Activated CD4-positive, alpha-beta T cell treated with anti-CD3 and anti-CD28 coated beads, Interleukin-10, Interleukin-2, amounts not matched to agents 100 ng/mL and 50 ng/mL, durations not matched to agents 16 hours and 8 hours (primary cell): Measurements from ENCODE around the gene SPOP.
"Not testable (repeated sequence)": the region's sequence is repeated elsewhere in the genome, so short reads cannot be mapped to it uniquely, and the experiment has no call there.

Source experiments
- DNase-seq: peaks from one replicate; pipeline ENCODE4 v3.0.0-alpha.2; 2020

SPOP gene

DNA sequence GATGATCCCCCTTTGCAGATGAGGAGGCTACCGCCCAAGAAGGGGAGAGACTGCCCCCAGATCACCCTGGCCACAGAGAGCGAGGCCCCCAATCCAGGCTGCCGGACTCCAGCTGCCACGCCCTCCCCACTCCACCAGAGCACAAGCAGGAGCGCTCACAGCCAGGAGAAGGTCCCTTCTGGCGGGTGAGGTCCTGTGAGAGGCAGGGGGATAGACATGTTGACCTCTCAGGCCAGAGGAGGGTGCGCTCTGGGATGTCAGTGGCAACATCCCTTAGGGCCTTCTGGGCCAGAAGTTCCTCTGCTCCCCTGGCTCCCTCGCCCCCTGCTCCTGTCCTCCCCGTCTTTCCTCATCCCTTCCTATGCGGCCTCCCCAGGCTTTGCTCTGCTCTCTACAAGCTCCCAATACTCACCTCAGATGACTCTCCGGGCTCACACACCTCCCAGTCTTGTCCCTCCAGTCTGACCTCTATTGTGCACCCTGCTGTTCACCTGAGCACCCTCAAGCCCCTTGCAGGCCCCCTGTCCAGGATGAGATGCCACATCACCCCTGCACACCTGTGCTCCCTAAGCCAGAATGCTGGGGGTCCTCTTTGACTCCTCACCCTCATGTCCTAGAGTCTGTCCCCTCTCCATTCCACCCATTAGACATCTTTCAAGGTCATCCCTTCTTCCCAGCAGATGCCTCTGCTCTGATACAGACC, 107.2 kb downstream of the SPOP start:
- no peak for DNase-seq

DNA sequence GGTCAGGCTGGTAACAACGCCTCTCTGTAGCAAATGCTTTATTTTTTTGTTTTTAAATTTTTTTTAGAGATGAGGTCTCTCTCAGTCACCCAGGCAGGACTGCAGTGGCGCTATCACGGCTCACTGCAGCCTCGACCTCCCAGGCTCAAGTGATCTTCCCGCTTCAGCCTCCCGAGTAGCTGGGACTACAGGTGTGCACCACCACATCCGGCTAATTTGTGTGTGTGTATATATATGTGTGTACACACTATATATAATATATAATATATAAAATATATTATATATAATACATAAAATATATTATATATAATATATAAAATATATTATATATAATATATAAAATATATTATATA, 109.2 kb downstream of the SPOP start:
- not testable (repeated sequence) for DNase-seq

DNA sequence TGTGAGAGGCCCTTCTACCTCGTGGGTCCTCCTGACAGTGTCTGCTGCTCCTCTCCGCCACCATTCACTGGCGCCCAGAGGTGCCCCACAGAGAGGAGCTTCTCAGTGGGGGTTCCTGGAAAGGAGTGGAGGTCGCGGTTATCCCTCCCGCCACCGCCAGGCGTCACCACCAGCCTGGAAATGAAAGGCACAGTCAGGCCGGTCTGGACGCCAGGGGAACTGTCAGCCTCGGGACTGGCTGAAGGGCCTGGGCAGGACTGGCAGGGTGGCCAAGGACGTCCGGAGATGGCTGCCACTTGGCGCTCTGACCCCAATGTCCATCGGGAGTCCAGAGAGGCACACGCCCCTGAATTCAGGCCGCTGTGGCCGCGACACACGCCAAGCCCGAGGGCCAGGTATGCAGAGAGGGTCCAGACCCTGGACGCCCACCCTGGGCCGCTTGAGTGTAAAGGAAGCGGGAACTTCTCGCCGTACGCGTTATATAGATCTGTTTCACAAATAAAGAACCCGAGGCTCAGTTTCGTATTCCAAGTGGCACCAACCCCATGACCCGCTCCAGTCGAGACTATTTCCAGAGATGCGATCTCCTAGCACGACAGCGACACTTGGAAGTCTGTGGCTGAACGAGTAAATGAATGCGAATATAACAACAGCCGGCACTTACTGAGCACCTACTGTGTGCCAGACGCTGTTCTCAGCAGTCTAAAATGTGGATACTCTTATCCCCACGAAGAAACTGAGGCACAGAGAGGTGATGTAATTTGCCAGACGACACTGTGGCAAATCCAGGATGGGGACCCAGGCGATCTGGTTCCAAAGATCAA, 109.8 kb downstream of the SPOP start:
- DNase-seq: peak; percentile 88

DNA sequence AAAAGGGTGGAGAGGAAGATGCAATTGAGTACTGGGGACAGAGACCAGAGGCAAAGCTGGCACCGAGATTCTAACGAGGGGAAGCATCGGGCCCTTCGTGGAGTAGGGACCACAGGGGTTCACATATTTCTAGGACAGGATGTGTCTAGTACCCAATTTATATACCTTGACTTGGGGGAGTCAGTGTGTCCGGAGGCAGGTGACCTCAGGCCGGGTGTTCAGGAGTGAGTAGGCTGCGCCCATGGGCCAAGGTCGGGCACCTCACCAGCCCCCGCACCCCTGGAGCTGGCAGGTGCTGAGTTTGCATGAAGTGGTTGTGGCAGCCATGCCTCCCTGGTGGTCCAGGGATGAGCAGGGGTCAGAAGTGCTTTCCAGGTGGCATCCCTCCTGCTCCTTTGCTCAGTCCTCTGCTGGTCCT, 110.8 kb downstream of the SPOP start:
- DNase-seq: no peak

DNA sequence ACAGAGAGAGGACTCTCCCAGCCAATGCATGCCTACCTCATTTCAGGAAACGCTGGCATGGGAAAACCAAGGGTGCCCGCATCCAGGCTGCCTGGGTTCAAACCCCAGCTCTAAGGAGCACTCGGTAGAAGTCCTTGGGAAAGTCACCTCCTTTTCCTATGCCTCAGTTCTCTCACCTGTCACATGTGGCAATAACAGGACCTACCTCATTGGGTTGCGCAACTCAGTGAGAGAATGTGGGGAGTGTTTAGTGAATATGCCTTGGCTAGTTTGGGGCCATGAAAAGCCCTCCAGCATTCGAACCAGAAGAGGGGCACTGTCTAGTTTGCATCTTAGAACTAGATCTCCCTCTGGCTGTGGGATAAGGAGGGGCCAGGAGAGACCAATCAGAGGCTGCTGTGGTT, 111.2 kb downstream of the SPOP start:
- no peak for DNase-seq

DNA sequence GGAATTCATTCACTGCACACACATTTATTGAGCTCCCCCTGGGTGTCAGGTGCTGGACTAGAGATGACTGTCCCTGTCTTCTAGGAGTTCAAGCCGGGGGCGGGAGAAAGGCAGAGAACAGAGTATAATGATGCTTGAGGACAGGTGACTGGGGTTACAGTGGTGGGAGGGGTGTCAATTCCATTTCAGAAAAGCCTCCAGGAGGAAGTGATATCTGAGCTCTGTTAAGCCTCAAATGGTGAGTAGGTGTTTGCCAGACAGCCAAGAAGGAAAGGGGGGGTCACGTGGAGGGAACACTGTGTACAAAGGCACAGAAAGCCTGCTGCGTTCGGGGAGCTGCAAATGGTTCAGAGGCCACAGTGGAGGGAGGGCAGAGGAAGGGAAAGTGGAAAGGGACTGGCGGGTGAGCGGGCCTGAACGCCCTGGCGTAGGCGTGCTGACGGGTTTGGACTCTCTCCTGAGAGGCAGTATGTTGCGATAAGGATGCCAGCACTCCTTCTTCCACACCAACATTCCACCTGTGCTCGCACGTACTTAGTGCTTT, 111.9 kb downstream of the SPOP start:
- no peak for DNase-seq

DNA sequence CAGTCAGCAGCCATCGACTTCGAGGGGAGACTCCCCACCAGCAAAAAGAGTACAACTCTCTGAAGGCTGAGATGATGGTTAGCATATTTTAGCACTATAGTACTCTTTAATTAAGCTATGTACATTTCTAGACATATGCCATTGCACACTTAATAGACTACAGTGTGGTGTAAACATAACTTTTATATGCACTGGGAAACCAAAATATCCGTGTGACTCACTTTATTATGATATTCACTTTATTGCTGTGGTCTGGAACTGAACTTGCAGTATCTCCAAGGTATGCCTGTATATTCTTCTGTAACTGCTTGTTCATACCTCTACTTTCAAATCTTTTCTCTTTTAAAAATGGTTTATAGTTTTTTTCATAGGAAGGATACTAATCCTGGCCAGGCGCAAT, 113.3 kb downstream of the SPOP start:
- no peak for DNase-seq

DNA sequence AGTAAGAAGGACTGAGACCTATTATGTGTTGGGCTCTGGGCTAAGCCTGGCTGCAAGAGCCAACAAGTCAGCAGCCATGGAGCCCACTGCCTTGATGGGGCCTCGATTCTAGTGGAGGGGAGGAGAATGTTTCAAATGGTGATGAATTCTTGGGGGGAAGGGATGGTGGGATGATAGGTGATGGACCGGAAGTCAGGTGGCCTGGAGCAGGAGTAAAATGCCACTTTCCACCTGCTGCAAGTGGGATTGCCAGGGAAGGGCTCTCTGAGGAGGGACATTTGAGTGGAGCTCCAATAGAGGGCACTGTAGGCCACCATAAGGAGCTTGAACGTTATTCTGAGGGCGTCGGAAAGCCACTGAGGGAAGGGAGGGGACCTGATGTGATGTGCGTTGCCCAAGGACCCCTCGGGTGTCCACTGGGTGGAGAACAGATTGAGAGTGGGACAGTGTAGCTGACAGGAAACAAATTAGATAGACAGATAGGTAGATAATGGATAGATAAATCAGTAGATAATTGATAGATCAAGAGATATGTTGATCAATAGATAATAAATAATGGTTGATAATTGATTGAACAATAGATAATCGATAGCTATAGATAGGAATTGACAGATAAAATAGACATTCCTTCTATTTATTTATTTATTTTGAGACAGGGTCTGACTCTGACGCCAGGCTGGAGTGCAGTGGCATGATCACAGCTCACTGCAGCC, 120.4 kb downstream of the SPOP start:
- DNase-seq: peak; percentile 65

DNA sequence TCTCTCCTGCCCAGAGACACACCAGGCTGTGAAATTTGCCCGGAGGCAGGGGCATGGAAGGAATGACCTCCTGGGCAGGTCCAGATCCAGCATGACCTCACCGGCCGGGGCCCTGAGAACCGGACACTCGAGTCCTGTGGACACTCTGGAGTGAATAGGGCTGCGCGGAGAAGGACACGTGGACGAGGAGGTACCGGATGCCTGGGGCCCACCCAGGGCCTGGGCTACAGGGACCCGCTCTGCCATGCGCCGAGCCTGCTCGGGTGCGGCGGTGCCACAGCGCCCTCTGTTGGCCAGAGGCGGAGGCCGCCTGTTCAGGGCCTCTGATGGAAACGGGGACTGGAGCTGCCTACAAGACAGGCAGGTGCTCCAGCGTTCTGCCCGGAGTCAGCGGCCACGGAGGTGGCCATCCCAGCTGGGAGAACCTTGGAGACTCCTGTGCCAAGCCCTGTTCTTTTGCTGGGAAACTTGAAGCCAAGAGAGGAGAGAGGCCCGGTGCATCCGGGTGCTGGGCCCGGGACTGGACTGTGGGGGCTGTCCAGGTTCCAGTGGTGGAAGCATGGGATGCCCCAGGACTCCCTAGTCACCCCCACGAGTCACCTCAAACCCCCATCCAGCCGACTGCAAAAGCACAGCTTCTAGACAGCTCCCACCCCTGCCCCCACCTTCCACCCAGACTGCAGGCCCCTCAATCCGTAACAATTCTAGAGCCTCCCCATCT, 121.5 kb downstream of the SPOP start:
- peak; percentile 86 for DNase-seq

DNA sequence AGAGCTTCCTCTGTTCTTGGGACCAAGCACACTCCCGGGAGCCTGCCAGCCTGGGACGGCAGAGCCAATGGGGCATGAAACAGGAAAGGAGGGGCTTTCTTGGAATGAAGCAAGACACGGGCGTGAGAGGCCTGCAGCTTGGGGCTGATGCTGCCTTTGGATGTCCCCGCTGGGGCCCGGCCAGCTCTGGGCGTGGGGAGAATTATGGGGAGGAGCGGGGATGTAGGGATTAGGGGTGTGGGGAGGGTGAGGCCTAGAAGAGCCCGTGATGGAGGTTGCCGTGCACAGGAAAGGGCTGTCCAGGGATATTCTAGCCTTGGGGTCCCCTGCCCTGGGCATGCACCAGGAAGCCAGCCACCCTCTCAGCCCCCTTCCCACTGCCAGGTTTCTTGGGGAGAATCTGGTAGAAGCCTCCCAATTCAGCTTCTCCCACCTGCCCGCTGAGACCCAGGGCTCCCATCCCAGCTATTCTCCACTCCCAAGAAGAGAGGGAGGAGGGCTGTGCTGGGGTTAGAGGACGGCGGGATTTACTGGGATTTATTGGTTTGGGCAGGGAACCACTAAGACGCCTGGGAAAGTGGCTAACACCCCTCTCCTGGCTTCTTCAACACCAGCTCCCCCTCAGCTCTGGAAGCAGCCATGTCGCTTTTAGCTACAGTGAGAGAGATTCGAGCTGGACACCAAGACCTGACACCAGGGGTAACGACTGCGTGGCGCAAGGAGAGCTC, 122.2 kb downstream of the SPOP start:
- DNase-seq: no peak

DNA sequence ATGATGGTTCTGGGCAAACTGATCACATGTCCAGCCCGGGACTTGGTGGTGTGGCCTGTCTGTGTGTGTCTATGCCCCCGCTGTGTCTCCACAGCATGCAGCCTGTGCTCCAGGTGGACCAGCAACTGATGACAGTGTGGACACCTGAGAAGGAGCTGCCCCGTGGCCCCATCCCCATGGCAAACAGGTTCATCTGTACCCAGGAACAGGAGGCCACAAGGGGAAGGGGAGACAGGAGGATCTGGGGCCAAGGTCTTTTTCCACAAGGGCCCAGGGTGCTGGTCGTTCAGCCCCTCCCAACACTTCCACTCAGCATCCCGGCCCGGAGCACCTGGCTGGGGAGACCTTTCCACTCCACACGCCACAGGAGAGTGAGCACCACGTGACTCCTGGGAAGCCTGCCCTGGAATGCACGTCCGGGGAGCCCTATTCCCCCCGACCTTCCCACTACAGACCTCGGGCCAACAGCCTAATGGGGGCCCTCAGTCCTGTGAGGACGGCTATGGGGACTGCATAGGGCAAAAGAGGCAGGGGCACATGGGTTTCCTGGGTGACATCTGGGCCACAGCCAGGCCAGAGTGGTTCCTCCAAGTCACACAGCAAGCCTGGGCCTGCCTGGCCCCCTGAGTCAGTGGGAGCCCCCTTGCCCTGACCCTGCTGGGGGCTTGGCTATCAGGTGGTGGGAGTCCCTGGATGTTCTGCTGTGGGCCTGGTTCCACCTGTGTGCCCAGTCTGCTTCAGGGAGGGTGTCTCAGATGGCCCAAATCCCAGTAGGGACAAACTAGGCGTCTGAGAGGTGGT, 123.0 kb downstream of the SPOP start:
- no peak for DNase-seq

DNA sequence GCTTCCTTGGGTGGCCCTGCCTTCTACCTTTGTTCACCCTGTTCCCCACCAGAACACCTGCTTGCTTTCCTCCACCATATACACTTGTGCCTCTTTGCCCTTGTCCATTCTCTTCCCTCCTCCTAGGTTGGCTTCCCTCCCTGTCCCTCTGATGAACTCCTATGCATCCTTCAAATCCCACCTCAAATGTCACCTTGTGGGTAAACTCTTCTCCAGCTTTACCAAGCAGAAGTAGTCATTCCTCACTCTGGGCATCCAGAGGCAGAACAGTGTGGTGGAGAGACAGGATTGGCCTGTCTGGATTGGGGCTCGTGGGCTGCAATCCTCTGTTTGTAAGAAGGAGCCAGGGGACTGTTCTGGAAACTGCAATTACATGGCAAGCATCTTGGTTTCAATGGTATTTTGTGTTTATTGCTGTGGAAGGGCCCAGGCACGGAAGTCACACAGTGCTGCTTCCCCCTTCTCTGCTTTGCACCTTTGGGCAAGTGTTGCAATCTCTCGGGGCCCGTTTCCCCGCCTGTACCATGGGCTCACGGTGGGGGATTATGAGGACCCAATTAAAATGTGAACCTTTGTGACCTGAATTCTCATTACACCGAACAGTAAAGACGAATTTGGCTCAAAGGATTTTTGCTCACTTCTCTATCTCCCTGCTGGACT, 124.1 kb downstream of the SPOP start:
- no peak for DNase-seq

DNA sequence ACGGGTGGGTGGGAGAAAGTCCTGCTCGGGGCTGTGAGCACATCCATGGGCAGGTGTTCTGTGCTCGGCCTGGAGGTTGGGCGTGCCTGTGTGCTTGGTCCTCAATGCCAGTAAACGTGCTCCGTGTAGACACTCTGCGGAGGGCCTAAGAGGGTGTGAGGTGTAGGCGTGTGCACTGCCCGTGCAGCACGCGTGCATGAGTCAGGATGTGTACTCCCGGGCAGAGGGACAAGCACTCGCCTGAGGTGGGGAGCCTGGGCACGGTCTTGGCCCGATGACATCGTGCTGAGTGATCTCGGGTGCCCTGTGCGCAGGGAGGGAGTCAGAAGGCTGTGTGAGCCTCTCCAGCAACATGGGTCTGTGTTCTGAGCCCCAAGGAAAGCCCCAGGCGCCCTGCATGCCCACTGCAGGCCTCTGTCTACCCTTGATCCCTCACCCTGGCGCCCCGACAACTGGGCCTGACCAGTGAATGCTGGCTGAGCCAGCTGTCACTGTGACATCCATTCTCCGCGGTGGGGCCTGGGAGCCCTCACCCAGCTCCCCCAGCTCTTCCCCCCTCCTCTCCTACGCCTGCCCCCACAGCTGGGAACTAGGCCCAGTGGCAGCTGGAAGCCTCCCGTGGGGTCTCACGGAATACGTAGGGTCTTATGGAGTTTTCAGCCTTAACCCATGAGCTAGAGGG, 125.7 kb downstream of the SPOP start:
- no peak for DNase-seq

DNA sequence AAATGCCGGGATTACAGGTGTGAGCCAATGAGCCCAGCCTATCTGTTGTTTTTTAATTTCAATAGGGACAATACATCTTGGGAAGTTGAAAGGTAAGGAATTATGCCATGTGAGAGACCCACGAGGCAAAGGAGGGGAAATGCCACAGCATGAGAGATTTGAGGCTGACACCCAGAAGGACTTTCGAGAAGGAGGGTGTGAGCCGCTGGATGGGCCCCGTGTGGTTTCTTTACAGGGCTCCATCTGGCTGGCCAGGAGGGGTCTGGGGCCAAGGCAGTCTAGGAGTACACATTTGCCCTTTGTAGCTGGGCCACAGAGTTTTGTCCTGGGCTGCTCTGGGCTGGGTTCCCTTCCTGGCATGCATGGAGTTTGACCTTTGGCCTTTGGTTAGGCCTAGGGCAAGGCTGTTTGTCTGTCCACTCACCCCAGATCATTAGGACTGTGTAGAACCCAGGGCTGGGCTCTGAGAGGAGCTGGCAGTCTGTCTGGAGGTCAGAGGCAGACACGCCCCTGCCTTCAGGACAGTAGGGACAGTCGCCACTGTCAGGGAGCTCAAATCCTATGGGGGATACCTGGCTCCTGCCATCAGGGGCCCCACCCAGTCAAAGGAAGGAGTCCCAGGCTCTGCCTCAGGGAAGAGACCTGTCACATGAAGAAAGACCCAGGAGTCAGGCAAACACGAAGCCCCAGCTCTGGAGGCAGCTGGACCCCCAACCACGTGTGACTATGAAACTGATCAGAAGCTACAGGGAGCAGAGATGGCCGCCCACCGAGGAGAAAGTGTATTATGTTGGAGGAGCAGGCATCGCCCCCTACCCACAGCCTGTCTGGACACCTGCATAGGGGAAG, 126.5 kb downstream of the SPOP start:
- no peak for DNase-seq

DNA sequence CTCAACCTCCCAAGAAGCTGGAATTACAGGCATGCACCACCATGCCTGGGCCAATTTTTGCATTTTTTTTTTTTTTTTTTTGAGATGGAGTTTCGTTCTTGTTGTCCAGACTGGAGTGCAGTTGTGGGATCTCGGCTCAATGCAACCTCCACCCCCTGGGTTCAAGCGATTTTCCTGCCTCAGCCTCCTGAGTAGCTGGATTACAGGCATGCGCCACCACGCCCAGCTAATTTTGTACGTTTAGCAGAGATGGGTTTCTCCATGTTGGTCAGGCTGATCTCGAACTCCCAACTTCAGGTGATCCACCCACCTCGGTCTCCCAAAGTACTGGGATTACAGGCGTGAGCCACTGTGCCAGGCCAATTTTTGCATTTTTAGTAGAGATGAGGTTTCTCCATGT, 127.1 kb downstream of the SPOP start:
- not testable (repeated sequence) for DNase-seq

DNA sequence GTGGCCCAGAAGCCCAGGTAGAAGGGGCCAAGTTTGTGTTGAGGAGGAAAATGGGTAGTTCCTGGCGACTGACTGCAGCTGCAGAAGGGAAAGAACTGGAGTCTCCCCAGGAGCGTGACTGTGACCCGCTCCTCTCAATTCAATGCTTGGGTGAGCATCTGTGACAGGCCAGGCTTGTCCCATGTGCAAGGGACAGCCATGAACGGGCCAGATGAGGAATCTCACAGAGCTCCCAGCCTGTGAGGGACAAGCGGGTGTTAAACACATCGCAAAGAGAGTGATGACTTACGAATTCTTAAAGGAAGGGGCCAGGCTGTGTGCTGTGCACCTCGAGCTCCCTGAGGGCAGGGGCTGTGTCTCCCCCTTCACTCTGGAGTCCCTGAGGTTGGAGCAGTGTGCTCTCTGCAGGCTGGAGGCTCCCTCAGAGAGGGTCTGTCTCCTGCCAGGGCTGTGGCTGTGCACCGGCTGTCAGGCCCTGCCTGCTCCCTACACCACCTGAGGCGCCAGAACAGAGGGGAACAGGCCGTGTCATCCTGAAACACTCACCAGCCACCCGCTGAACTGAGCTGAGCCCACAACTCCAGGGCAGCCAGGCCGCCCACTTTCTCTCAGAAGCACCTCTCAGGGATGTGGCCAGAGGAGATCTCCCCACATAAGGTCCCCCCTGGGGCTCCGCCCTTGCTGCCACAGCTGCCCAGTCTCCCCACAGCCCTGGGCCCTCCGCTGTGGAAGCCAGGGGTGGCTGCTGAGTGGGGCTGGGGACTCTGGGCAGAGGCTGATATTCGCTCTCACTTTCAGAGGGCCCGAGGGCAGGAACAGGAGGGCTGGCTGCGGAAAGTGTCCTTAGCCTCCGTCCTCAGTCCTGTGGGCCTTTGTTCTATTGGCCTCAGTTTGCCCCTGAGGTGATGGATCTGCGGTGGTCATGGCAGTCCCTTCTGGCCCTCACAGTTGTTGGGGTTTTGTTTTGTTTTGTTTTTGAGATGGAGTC, 127.9 kb downstream of the SPOP start:
- DNase-seq: no peak

DNA sequence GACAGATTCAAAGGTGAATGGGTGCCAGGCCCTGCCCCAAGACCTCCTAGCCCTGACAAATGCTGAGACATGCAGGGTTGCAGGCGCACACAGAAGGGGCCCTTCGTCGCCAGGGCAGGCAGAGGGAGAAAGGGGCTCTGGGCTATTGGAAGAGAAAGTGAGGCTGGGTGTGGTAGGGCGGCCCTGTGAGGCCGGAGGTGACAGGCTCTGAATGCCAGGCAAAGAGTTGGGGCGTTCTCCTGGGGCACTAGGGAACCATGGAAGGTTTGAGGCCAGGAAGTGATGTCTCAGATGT, 128.6 kb downstream of the SPOP start:
- no peak for DNase-seq
